Hematopoietic multipotent progenitor cell treated with erythropoietin and hydrocortisone succinate and interleukin-3 and kit ligand, for 8 days (in vitro differentiated cells): Measurements from ENCODE around the gene SDF2.
"Not testable (repeated sequence)": the region's sequence is repeated elsewhere in the genome, so short reads cannot be mapped to it uniquely, and the experiment has no call there.

Experiments
- DNase-seq: peaks from one replicate; pipeline ENCODE4 v3.0.0-alpha.2; 2015

Gene SDF2

GRCh38 chr17:28624148-28624547, 37.6 kb downstream of the SDF2 start:
- DNase-seq: no peak

- DNase-seq: no peak
Measured at GRCh38 chr17:28623696-28624095, 38.0 kb downstream of the SDF2 start.

GRCh38 chr17:28622186-28622585, 39.5 kb downstream of the SDF2 start:
- DNase-seq: no peak

- DNase-seq: no peak
Measured at GRCh38 chr17:28620010-28620409, 41.7 kb downstream of the SDF2 start.

- DNase-seq: no peak
Measured at GRCh38 chr17:28618464-28618863, 43.2 kb downstream of the SDF2 start.

GRCh38 chr17:28616281-28616680, 45.4 kb downstream of the SDF2 start:
- DNase-seq: no peak

- DNase-seq: no peak
Measured at GRCh38 chr17:28615260-28615940, 46.3 kb downstream of the SDF2 start.

GRCh38 chr17:28613931-28614381, 47.8 kb downstream of the SDF2 start, which contains the start of gene RSKR:
Gene RSKR, minus strand, starts transcription at chr17:28614185. Its CDS starts 24 bp downstream, at chr17:28614161.
- DNase-seq: no peak

GRCh38 chr17:28612936-28613872, 48.5 kb downstream of the SDF2 start:
- peak; percentile 50 for DNase-seq

- no peak for DNase-seq
Measured at GRCh38 chr17:28612531-28612930, 49.2 kb downstream of the SDF2 start.

- DNase-seq: no peak
Measured at GRCh38 chr17:28610376-28610775, 51.3 kb downstream of the SDF2 start.

GRCh38 chr17:28604031-28604430, 57.7 kb downstream of the SDF2 start:
- DNase-seq: not testable (repeated sequence)

- peak; percentile 82 for DNase-seq
Measured at GRCh38 chr17:28599311-28600184, 62.2 kb downstream of the SDF2 start.

- DNase-seq: peak; percentile 95
Measured at GRCh38 chr17:28598799-28599310, 62.9 kb downstream of the SDF2 start, which contains the start of gene SPAG5. Gene SPAG5, minus strand, starts transcription at chr17:28599025. Its CDS starts 79 bp downstream, at chr17:28598946.

GRCh38 chr17:28598389-28598788, 63.3 kb downstream of the SDF2 start:
- DNase-seq: no peak
